AML-193 (cell line): ENCODE measurements around the gene CDH4.

Experiments used
- DNase-seq, 2 experiments: peaks; one replicate each; lab custom pipeline; 2025; lab: John Stamatoyannopoulos, UW

CDH4 gene

DNA sequence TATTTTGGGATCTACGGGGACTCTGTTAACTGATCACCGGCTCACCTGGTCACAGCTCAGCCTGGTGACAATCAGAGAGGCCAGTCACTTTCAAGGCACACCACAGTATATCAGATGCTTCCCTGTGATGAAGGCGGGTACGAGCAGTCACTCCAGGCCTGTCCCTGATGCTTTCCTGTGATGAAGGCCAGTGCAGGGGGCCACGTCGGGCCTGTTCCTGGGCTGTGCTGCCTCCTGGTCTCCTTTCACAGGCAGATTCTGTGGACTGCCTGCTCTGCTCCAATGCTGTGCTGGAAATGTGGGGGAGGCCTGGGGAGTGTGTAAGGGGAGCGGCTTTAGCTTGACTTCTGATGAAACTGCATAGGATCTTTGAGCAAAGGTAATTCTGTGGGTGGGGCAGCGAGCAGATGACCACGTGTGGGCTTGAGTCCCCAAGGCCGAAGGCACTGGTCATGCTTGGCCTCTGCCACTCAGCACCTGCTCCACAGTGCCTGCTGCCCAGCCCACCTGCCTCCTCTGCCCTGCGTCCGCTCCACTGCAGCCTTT is 441.1 kb downstream of the CDH4 start:
- DNase-seq, result no peak

DNA sequence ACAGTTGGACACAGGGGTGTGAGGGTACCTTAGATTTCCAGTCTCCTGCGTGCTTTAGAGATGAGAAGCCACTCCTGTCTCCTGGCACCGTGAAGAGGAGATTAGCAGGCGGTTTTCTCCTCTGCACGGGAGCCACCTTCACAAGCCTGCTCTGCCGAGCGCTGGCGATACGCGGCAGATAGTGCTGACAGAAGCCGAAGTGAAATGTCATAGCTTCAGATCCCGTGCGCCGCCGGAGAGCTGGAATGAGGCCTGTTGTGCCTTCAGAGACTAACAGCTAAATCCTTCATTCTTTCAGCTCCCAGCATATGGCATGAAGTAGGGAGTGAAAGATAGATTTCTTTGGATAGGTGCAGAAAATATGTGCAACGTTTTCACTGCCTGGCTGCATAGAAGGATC is 442.6 kb downstream of the CDH4 start:
- DNase-seq, result no peak

DNA sequence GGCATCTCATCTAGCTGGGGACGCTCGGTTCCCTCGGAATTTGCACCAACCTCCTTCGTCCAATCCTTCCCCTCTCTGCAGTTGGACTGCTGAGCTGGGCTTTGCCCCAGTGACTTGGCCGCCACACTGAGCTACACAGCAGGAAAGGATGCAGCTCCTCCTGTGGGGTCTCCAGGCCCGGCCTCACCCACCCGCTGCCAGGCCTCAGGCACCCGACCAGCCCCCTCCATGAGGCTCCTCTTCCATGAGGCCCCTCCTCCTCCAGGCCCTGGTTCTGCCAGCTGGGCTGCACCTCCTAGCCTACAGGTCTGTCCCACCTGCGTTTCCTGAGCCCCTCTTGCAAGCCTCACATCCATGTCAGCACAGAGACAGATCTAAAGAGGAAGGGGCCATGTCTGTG is 443.7 kb downstream of the CDH4 start:
- no peak for DNase-seq

DNA sequence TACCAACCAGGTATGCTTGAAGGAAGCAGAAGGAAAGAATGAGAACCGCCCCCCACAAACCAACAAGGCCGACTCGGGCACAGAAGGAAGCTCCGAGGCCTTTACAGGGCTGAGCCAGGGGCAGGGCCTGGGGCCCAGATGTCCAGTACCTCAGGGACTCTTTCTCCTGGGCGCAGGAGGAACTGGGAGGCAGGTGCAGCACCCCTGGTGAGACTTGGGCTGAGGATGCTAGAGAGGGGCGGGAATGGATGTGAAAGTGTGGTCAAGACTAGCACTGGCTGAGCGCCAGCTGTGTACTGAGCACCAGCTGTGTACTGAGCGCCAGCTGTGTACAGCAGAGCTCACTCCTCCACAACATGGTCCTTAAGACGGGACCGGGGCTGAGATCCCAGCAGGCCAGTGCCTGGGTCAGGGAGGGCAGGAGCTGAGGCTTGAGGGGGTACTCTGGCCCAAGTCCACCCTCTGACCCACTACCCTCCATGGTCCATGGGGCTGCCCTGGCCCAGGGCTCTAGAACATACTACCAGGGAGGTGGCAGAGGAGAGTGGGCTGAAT is 444.2 kb downstream of the CDH4 start:
- no peak for DNase-seq

DNA sequence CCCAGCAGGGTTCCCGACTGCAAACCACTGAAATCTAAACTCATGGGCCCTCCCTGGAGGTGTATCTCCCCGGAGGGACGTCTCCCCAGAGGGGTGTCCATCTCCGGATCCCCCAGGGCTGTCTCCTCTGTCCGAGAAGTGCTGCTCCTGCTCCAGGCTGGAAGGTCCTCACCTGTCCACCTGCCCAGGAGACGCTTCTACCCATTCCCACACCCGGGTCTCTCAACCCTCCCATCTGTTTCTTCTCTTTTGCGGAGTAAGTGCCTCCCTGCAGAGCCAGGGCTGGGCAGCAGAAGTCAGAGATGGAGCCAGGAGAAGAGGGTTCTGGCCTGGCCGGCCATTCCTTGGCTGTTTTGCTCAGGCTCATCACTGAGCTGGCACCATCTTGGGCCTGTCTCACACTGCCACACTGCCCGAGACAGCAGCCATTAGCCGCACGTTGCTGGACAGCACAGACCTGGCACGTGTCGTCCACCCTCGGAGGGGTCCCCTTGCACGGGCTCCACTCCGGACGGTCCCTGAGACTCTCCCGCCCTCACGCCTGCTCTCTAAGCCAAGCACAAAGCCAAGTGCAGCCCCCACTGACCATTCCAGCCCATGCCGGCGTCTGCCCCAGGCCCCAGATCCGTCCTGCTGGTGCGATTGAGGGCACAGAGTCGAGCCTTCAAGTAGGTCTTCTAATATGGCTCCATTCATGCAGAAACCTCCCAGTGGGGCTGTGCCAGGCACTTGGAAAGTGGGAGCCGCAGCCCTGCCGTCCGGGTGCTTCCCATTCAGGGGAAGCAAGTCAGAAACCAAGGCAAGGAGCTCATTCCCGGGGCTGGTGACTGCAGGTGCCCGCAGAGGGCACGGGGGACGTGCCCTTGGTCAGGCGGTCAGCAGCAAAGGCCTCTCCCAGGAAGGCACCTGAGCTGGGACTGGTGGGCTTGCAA is 445.9 kb downstream of the CDH4 start:
- no peak for DNase-seq

DNA sequence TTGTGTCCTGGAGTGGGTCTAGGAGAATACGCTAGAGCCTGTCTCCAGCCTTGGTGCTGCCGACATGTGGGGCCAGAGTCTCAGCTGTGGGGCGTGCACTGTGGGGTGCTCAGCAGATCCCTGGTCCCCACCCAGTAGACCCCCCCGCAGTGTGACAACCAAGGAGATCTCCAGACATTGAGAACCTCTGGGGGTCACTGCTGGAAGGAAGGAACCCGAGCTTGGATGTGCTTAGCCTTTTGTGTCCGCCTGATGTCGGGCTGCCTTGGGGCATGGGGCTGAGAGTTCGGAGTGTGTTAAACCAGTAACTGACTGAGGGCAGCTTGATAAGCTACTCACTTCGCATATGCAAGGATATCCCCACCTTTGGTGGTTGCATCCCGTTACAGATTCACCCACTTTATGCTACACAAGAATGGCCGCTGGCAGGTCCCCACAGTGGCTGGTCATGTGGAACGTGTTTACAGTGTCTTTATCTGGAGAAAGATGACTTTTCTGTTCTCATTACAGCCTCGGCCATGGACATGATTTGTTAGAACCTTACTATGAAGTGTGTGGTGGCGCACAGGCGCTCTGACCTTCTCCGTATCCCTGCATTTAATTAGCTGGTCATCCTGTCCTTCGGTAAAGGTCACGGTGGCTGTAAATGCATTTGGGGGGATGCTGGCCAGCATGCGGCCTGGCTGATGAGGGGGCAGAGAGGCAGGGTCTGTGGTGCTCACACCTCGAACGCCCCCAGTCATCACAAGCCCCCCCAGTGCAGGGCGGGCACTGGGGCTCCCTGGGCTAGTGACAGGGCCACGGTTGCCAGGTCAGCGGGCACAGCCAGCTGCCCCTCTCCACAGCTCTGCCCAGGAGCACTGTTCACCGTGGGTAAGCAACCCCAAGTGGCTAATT is 446.8 kb downstream of the CDH4 start:
- DNase-seq, result no peak

DNA sequence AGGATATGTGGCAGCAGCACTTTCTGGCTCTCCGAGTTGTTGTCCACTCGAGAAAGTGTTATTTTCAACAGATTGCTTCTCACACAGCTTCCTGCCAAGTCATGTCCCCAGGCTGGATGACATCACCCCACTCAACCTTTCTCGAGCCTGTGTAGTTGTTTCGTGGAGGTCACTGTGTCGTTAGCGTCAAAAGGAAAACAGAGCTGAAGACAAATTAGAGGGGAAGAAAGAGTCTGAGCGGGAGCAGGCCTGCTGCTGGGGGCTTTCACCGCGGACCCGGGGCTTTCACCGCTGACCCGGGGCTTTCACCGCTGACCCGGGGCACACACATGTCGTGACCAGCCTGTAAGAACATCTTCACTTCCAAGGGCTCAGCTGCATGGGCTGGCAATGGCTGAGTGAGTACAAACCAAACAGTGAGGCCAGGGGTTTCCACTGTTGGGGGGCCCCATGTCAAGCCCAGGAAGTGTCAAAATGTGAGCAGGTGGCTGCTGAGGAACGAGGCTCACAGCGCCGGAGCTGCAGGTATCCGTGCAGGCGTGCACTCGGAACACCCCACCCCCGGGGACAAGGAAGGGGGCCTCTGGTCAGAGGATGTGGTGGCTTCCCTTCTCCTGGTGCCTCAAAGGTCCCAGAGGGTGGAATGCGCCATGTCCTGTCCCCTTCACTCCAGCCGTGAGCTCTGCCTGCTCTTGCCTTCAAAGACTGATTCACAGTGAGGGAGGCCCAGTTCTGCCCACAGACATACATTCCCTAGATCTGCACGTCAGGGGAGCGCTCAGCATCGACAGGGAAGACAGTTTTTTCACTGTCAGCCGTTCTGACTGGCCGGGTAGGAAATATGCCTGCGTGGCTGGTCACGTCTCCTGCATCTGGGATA is 447.7 kb downstream of the CDH4 start:
- DNase-seq, result no peak

DNA sequence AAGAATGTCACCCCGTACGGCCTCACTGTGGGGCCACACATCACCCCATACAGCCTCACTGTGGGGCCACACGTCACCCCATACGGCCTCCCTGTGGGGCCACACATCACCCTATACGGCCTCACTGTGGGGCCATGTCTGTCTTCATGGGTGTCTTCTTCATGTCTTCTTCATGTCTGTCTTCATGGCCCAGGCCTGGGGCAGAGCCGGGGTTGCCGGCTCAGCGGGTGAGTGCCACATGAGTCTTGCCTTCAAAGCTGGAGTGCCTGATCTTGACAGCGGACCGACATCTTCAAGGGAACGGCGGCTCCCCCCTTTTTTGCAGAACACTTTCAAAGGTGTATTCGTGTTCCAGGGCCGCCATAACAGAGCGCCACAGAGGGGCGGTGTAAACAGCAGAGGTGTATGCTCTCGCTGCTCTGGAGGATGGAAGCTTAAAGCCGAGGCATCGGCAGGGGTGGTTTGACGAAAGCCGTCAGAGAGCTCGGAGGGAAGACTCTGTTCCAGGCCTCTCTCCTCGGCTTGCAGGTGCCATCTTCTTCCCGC is 448.6 kb downstream of the CDH4 start:
- DNase-seq, result no peak

DNA sequence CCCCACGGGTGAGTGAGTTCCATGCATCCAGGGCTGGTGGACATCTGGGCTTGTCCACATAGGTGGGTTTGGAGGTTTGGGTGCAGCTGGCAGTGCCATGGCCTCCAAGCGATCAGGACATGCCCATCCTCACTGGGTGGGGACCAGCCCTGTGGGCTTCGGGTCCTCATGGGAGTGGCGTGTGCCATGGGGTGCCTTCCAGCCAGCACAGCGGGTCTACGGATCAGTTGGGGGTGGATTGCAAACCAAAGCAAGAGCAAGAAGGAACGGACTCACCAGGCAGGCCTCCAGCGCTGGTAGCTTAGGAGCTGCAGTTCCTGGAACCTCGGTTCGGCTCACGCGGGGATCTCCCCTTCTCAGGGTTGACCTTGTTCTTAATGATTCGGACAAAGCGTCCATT is 449.3 kb downstream of the CDH4 start:
- no peak for DNase-seq

DNA sequence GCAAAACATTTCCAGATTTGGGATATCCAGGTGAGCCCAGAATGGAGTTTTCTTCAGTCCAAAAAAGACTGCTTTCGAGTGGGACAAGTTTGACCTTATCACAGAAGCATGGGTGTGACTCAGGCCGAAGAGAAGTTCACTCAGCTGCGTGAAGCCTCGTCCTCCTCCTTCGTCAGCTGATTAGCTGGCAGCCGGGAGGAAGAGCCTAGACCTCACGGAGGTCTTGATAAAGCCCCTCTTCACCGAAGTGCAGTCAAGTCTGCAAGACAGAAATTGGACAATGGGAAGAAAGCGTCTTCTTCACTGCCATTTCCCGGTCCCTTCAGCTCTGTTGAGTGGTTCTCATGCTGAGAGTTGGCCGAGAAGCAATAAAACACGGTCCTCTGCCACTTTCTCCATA is 449.7 kb downstream of the CDH4 start:
- no peak for DNase-seq

DNA sequence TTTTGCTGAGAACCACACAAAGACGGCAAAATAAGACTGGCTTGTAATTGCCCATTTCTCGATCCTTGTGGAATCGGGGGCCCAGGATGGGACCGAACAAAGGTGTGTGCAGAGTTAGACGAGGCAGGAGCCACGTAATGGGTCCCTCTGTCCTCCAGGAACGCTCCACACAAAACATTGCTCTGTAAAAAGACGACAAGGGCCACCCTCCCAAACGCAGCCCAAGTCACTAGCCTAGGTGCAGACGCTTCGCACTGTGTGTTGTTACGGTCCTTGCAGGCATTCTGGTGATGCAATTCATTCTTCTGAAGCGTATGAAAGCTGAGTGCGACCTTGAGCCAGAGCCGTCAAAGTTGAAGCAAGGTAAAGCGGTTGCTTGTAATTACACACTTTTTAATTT is 450.2 kb downstream of the CDH4 start:
- no peak for DNase-seq

DNA sequence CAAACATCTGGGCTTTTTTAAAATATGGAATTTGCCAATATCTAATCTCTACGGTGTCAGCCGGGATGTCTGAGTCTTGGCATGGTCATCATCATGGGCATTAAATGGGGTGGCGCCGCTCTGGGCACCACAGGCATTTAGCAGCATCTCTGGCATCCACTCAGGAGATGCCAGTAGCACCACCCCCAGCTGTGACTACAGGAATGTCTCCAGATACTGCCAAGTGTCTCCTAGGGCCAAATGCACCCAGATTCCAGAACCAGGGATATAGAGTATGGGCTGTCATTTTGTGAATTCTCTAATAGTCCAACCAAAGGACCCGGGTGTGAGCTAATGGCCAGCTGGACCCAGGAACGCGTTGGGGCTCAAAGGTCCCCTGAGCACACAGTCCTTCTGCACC is 452.6 kb downstream of the CDH4 start:
- DNase-seq, result no peak

DNA sequence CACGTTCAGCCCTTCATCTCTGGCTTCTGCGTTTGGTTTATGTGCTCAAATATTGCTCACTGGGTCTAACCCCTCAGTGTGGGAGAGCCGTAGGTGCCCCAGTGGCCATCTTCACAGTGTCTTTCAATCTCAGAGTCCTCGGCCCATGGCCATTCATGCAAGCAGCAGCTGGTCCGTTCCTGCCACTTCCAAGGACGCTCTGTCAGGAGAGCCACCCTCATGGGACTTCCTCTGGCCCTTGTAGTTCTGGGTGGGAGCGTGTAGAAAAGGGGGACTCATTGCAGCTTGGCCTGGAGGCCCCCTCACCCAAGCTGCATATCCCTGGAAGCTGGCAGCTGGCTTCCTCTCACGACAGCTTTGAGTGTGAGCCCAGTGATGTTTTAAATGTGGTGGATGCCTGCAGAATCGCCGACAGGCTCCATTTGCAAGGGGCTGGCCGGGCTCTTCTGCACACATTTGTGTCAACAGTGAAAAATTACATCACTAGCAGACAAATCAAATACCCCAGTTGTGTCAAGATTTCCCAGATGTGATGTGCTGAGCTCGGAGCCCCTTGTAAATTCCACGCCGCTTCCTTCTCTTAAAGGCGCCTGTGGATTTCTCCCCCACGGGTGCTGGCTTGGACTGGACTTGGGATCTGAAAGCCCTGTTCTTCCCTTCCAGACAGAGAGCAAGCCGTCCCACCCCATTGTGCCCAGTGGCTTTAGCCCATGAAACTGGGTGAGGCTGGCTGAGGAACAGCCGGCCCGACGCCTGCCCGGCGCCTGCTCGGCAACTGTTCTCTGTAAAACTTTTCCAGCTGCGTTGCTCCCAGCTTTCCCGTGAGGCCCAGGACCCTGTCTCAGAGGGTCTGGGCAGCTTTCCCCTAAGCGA is 453.6 kb downstream of the CDH4 start:
- no peak for DNase-seq

DNA sequence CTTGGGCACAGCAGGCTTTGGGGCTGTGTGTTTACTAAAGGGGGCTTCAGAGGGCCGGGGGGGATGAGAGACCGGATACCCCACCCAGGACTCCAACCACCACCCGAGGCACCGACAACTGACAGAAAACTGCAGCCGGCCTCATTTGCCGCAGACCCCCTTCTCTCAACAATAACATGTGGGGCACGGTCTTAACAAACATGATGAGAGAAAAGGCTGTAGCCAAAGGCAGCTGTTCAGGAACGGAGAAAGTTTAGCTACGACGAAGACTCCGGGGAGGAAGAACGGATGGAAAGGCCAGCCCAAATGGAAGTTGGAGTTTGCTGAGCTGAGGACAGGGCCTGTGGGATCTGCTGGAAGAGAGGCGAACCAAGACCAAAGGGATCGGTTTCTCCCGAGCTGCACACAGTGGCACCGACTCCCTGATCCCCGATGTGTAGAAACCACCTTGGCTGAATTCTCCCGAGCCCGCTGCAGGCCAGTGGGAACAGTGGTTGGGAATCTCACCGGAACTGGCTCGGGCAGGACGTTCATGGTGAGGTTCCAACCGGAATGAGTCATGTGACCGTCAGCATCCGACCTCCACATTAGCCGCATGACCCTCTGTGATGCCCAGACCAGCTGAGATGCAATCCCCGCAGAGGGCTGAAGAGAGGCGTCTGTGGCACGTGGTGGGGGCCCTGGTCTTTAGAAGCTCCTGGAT is 454.3 kb downstream of the CDH4 start:
- no peak for DNase-seq

DNA sequence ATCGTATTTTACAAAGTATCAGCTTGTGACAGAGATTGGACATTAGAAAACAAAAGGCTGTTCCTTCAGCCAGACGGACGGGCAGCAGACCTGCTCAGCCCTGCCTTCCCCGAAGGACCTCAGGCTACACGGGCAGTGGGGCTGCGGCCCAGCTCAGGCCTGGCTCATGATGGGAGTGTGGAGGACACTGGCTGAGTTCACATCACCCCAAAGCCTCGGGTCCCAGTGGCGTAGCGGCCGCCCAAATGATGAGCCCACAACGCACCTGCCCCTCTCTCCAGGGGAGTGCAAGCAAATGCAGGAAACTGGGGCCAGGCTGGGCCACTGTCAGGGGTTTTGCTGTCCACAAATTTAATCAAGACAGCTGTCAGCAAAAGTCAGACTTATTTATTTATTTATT is 456.8 kb downstream of the CDH4 start:
- DNase-seq, result no peak

DNA sequence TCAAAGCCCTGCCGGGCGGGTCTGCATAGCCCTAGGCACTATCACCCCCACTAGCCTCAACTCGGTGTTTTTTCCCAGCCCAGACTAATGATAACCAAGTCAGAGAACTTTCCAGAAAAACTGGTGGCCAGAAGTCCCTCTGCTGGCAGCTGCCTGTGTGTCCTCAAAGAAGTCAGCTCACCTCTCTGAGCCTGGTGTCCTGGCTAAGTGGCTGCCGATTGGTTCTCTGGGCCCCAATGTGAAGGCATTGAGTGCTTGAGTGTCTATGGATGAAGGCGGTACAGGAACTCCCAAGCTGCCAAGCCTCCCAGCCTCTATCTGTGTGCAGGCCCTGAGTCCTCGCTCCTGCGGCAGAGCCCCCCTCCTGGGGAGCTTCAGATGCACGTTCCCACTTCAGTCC is 458.0 kb downstream of the CDH4 start:
- DNase-seq, result no peak

DNA sequence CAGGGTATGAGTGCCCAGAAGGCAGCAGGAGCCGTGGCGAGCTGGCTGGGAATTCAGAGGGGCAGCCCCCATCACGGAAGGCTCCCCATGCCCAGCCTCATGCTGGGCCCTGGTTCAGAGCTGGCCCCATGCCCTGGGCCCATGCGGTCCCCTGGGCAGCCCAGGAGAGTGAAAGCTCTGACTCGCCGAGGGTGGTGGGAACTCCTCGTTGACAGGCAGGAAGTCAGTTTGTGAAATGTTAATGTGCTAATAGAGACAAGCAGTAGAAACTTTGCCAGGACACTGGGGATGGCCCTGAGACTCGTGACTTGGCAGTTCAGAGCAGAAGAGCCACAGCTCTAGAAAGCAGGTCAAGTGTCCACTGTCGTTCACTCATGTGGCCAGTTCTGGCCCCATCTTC is 460.6 kb downstream of the CDH4 start:
- DNase-seq, result no peak

DNA sequence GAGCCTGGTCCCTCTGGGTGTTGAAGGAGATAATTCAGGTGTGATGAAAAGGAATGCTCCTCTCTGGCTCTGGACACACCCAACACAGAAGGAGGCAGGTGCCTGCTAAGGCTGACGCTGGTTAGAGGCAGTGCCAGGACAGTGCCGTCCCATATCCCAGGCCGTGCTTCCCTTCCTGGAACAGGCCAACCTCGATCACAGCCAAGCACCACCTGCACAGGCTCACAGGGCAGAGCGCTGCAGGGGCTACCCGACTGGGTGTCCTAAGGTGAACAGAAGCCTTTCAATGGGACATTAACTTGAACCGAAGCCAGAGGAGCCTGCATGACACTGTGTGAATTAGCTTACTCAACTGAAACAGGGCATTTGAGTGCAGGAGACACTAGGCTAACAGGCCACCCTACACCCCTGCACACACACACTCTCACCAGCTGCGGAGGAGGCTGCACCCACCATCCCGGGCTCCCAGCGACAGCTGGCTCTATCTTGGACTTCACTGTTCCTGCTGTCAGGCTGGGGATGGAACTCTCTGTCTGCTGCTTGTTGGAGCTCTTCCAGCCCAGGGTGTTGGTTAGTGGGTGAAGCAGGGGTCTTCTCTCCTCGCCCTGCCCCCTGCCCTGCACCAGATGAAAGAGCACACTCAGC is 466.4 kb downstream of the CDH4 start:
- no peak for DNase-seq
